Measurements from ENCODE around the gene ZNF747. TPM values are rescaled to one million over a fixed set of nuclear protein-coding genes. Genes with fewer than 3 reads are reported as not detected.

ZNF747 gene
- total and polyA plus RNA-seq, 7 donors, result 6.0 to 15.5 (median 11.4) TPM

DNA sequence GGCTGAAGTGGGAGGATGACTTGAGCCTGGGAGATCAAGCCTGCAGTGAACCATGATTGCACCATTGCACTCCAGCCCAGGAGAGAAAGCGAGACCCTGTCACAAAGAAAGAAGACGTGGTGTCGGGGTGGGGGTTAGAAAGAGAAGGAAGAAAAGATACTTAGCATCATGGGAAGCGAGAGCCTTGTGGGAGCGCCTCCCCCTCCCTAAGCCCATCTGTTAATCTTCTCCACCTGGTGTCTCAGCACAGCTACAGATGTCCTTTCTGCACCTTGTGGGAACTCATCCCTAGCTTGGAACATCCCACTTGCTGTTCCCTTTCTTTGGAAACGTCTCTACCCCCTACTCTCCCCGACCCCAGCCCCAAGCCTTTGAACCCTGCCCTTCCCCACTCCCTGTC is 30.9 kb upstream of the ZNF747 start:
- Histone ChIP-seq H3K27me3 (no peaks in the 10 kb centered on the region), H3K27ac (no peak overlapping the region), H3K9me3 (no peaks in the 10 kb centered on the region), H3K4me3 (no peak overlapping the region), H3K4me1 (peaks cover 0 to 16% (median 13%) of the 10 kb centered on the region in 4 donors), H3K36me3 (peaks cover 0 to 6% (median 0%) of the 10 kb centered on the region in 4 donors)
- 76 to 77% methylated on average over 7 of the region's 7 CpGs for WGBS, 2 donors
- intact Hi-C loops (cut with DNase I), result no loop called here
- DNase-seq, result no peak
- TF ChIP-seq POLR2AphosphoS5 (IDR thresholded peaks at IDR 0.05) (no peak), POLR2A (IDR thresholded peaks at IDR 0.05) (no peak), EP300 (IDR thresholded peaks at IDR 0.05) (no peak)
- TF ChIP-seq, protein P1, sequence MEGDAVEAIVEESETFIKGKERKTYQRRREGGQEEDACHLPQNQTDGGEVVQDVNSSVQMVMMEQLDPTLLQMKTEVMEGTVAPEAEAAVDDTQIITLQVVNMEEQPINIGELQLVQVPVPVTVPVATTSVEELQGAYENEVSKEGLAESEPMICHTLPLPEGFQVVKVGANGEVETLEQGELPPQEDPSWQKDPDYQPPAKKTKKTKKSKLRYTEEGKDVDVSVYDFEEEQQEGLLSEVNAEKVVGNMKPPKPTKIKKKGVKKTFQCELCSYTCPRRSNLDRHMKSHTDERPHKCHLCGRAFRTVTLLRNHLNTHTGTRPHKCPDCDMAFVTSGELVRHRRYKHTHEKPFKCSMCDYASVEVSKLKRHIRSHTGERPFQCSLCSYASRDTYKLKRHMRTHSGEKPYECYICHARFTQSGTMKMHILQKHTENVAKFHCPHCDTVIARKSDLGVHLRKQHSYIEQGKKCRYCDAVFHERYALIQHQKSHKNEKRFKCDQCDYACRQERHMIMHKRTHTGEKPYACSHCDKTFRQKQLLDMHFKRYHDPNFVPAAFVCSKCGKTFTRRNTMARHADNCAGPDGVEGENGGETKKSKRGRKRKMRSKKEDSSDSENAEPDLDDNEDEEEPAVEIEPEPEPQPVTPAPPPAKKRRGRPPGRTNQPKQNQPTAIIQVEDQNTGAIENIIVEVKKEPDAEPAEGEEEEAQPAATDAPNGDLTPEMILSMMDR (IDR thresholded peaks at IDR 0.05), result no peak

DNA sequence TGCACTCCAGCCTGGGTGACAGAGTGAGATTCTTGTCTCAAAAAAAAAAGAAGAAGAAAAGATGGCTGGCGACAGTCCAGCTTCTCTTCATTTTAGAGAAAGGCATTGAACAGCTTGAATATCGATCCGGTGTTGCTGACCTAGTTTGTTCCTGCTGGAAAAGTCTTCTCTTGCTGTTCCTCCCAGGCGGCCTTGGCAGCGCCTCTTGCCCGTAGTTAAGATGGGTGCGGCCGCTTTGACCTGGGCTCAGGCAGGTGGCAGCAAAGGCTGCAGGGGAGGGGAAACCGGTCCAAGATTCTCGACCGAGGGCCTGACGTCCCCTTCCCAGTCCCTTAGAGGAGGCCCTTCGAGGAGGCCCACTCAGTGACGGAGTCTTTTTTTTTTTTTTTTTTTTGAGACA is 27.4 kb upstream of the ZNF747 start:
- peaks cover 0 to 19% (median 15%) of the 10 kb centered on the region in 4 donors for H3K4me1 ChIP-seq
- no peak for DNase-seq
- intact Hi-C loops (cut with DNase I), result no loop called here
- WGBS, 2 donors, result 29 to 89% methylated on average over 14 of the region's 14 CpGs
- H3K9me3 ChIP-seq, result no peaks in the 10 kb centered on the region
- no peaks in the 10 kb centered on the region for H3K27me3 ChIP-seq
- H3K36me3 ChIP-seq, result no peaks in the 10 kb centered on the region
- TF ChIP-seq, protein P1 (IDR thresholded peaks at IDR 0.05), result no peak
- TF ChIP-seq POLR2AphosphoS5 (IDR thresholded peaks at IDR 0.05) (no peak), EP300 (IDR thresholded peaks at IDR 0.05) (no peak), POLR2A (IDR thresholded peaks at IDR 0.05) (no peak)
- peak overlapping the region in 2 of 4 donors; percentile 55 to 73 for H3K27ac ChIP-seq
- H3K4me3 ChIP-seq, result peak overlapping the region in 3 of 4 donors; percentile 52 to 55 (median 53)

- H3K27ac ChIP-seq, result peak overlapping the region; percentile 55 to 73 (median 64)
- no peaks in the 10 kb centered on the region for H3K27me3 ChIP-seq
- intact Hi-C loops (cut with DNase I), result no loop called here
- H3K4me3 ChIP-seq, result peak overlapping the region; percentile 36 to 55 (median 52)
- H3K9me3 ChIP-seq, result no peaks in the 10 kb centered on the region
- DNase-seq, result no peak
- no peaks in the 10 kb centered on the region for H3K36me3 ChIP-seq
- TF ChIP-seq POLR2AphosphoS5 (IDR thresholded peaks at IDR 0.05) (peak in 1 of 4 donors; percentile 4), EP300 (IDR thresholded peaks at IDR 0.05) (no peak)
- 27 to 52% methylated on average over 46 of the region's 46 CpGs for WGBS, 2 donors
- peaks cover 0 to 27% (median 23%) of the 10 kb centered on the region in 4 donors for H3K4me1 ChIP-seq
Measured at GRCh38 chr16:30561089-30561816, 26.6 kb upstream of the ZNF747 start.

- no peak overlapping the region for H3K27ac ChIP-seq
- no peak overlapping the region for H3K4me3 ChIP-seq
- intact Hi-C loops (cut with DNase I), result loop anchor here (5.0 kb wide), 1 partner anchor 73 kb away; no protein-coding TSS in a partner anchor
- H3K27me3 ChIP-seq, result no peaks in the 10 kb centered on the region
- no peak for DNase-seq
- 84 to 90% methylated on average over 6 of the region's 6 CpGs for WGBS, 2 donors
- no peaks in the 10 kb centered on the region for H3K9me3 ChIP-seq
- TF ChIP-seq, protein P1 (IDR thresholded peaks at IDR 0.05), result no peak
- TF ChIP-seq EP300 (IDR thresholded peaks at IDR 0.05), result no peak
- TF ChIP-seq POLR2A (IDR thresholded peaks at IDR 0.05), result no peak
- no peak for TF ChIP-seq POLR2AphosphoS5 (IDR thresholded peaks at IDR 0.05)
- peaks cover 0 to 30% (median 25%) of the 10 kb centered on the region in 4 donors for H3K4me1 ChIP-seq
- H3K36me3 ChIP-seq, result peaks cover 10 to 15% (median 11%) of the 10 kb centered on the region in 4 donors
Measured at GRCh38 chr16:30559690-30560089, 25.0 kb upstream of the ZNF747 start.

- peak overlapping the region in 3 of 4 donors; percentile 84 to 87 (median 84) for H3K4me3 ChIP-seq
- H3K4me1 ChIP-seq, result peaks cover 0 to 30% (median 25%) of the 10 kb centered on the region in 4 donors
- TF ChIP-seq POLR2AphosphoS5 (IDR thresholded peaks at IDR 0.05), result no peak
- no peak for TF ChIP-seq EP300 (IDR thresholded peaks at IDR 0.05)
- TF ChIP-seq, protein P1 (IDR thresholded peaks at IDR 0.05), result no peak
- no peak for TF ChIP-seq POLR2A (IDR thresholded peaks at IDR 0.05)
- H3K36me3 ChIP-seq, result peaks cover 11 to 23% (median 13%) of the 10 kb centered on the region in 4 donors
- H3K9me3 ChIP-seq, result no peaks in the 10 kb centered on the region
- no peak for DNase-seq
- whole genome bisulfite sequencing, 2 donors, result 74 to 87% methylated on average over 21 of the region's 21 CpGs
- H3K27me3 ChIP-seq, result no peaks in the 10 kb centered on the region
- intact Hi-C loops (cut with DNase I), result loop anchor here (1.0 to 5.0 kb wide), 3 partner anchors 12 to 73 kb away; partner anchors contain the start of genes ZNF688 and ZNF785
- peak overlapping the region; percentile 89 to 98 (median 96) for H3K27ac ChIP-seq
Measured at GRCh38 chr16:30558789-30559377, 24.2 kb upstream of the ZNF747 start.
